ENCODE data around the gene CINP.
"Not testable (repeated sequence)": the region's sequence is repeated elsewhere in the genome, so short reads cannot be mapped to it uniquely, and the experiment has no call there.

The CINP gene

GRCh38 chr14:102320671-102321455 is 41.8 kb downstream of the CINP start:
- DNase-seq (ENCODE audit: low spot score) = no peak

- no peak for DNase-seq (ENCODE audit: low spot score)
Observed at GRCh38 chr14:102320033-102320660, 42.5 kb downstream of the CINP start.

GRCh38 chr14:102319351-102320032 is 43.2 kb downstream of the CINP start, which contains the start of gene ZNF839:
ZNF839 (plus strand) TSS chr14:102319746; CDS start chr14:102319766, 20 bp downstream.
- peak; percentile 92 for DNase-seq (ENCODE audit: low spot score)

- no peak for DNase-seq (ENCODE audit: low spot score)
Observed at GRCh38 chr14:102318781-102319276, 43.9 kb downstream of the CINP start.

- DNase-seq (ENCODE audit: low spot score) = peak; percentile 56
Observed at GRCh38 chr14:102317564-102318248, 45.0 kb downstream of the CINP start.

GRCh38 chr14:102316743-102317563 is 45.7 kb downstream of the CINP start:
- peak; percentile 94 for DNase-seq (ENCODE audit: low spot score)

- DNase-seq (ENCODE audit: low spot score) = no peak
Observed at GRCh38 chr14:102316338-102316742, 46.4 kb downstream of the CINP start.

- DNase-seq (ENCODE audit: low spot score) = no peak
Observed at GRCh38 chr14:102315121-102315520, 47.6 kb downstream of the CINP start.

GRCh38 chr14:102314242-102315011 is 48.3 kb downstream of the CINP start:
- DNase-seq (ENCODE audit: low spot score) = peak; percentile 94

- peak; percentile 98 for DNase-seq (ENCODE audit: low spot score)
Observed at GRCh38 chr14:102304611-102305506, 57.8 kb downstream of the CINP start, which contains the start of gene MOK. MOK (minus strand) TSS chr14:102305164; CDS start chr14:102304968, 196 bp downstream.

GRCh38 chr14:102303664-102304063 is 59.0 kb downstream of the CINP start:
- DNase-seq (ENCODE audit: low spot score) = no peak

- DNase-seq (ENCODE audit: low spot score) = not testable (repeated sequence)
Observed at GRCh38 chr14:102298303-102299070, 64.2 kb downstream of the CINP start.
